Nephron progenitor cell (in vitro differentiated cells): ENCODE results near the gene SPRYD4.

Experiments
- DNase-seq: peaks from one replicate; pipeline ENCODE4 v3.0.0; 2021
- H3K27ac Mint-ChIP-seq: 2 replicates; pipeline ENCODE4 v1.8.0; 2021; ENCODE audit warnings: mild to moderate bottlenecking, moderate library complexity, mixed read lengths
- H3K27me3 Mint-ChIP-seq: 2 replicates; pipeline ENCODE4 v1.8.0; 2021; ENCODE audit warnings: mild to moderate bottlenecking, low read depth, mixed read lengths; ENCODE audit not compliant: poor library complexity
- H3K36me3 Mint-ChIP-seq: 2 replicates; pipeline ENCODE4 v1.8.0; 2021; ENCODE audit warnings: low read depth, mixed read lengths
- H3K4me1 Mint-ChIP-seq: 2 replicates; pipeline ENCODE4 v1.8.0; 2021; ENCODE audit warnings: mixed read lengths
- H3K4me3 Mint-ChIP-seq: 2 replicates; pipeline ENCODE4 v1.8.0; 2021; ENCODE audit warnings: mild to moderate bottlenecking, moderate library complexity, mixed read lengths
- H3K9me3 Mint-ChIP-seq: 2 replicates; pipeline ENCODE4 v1.8.0; 2021; ENCODE audit warnings: mild to moderate bottlenecking, moderate library complexity, mixed read lengths
- CTCF ChIP-seq: fragments of 200-600 bp; sonication (generic); IDR thresholded peaks from 2 replicates; pipeline ENCODE4 v1.5.0; 2021; ENCODE audit warnings: antibody characterized with exemption

The SPRYD4 gene

GRCh38 chr12:56469007-56469930, 891 bp downstream of the SPRYD4 start:
- Mint-ChIP-seq H3K4me3 (peak overlapping the region; percentile 99), H3K36me3 (peaks cover 16% of the 10 kb centered on the region), H3K9me3 (no peaks in the 10 kb centered on the region), H3K27ac (peak overlapping the region; percentile 95), H3K27me3 (peaks cover 8% of the 10 kb centered on the region), H3K4me1 (peaks cover 29% of the 10 kb centered on the region)
- DNase-seq, result no peak
- TF ChIP-seq CTCF, result no peak

GRCh38 chr12:56474389-56474788, 6.0 kb downstream of the SPRYD4 start:
- Mint-ChIP-seq H3K36me3 (peaks cover 16% of the 10 kb centered on the region), H3K4me1 (peaks cover 15% of the 10 kb centered on the region), H3K9me3 (no peaks in the 10 kb centered on the region), H3K27me3 (peaks cover 10% of the 10 kb centered on the region), H3K27ac (no peak overlapping the region), H3K4me3 (no peak overlapping the region)
- no peak for DNase-seq
- no peak for TF ChIP-seq CTCF

- peaks cover 16% of the 10 kb centered on the region for H3K36me3 Mint-ChIP-seq
- DNase-seq, result no peak
- H3K27ac Mint-ChIP-seq, result no peak overlapping the region
- no peak overlapping the region for H3K4me3 Mint-ChIP-seq
- no peaks in the 10 kb centered on the region for H3K9me3 Mint-ChIP-seq
- H3K4me1 Mint-ChIP-seq, result peaks cover 9% of the 10 kb centered on the region
- H3K27me3 Mint-ChIP-seq, result peaks cover 13% of the 10 kb centered on the region
- no peak for TF ChIP-seq CTCF
Measured at GRCh38 chr12:56476143-56476542, 7.8 kb downstream of the SPRYD4 start.

GRCh38 chr12:56476972-56477432, 8.6 kb downstream of the SPRYD4 start:
- Mint-ChIP-seq H3K4me3 (no peak overlapping the region), H3K36me3 (peaks cover 15% of the 10 kb centered on the region), H3K4me1 (peaks cover 6% of the 10 kb centered on the region), H3K27ac (no peak overlapping the region), H3K9me3 (no peaks in the 10 kb centered on the region), H3K27me3 (peaks cover 12% of the 10 kb centered on the region)
- TF ChIP-seq CTCF, result no peak
- no peak for DNase-seq

- H3K9me3 Mint-ChIP-seq, result no peaks in the 10 kb centered on the region
- H3K4me1 Mint-ChIP-seq, result peaks cover 6% of the 10 kb centered on the region
- no peak for DNase-seq
- no peak overlapping the region for H3K4me3 Mint-ChIP-seq
- H3K27ac Mint-ChIP-seq, result no peak overlapping the region
- peaks cover 12% of the 10 kb centered on the region for H3K27me3 Mint-ChIP-seq
- peaks cover 12% of the 10 kb centered on the region for H3K36me3 Mint-ChIP-seq
- TF ChIP-seq CTCF, result no peak
Measured at GRCh38 chr12:56477521-56478225, 9.3 kb downstream of the SPRYD4 start.
